Gastroesophageal sphincter (tissue), 4 donors: ENCODE results near the gene SGIP1. TPM values are rescaled to one million over a fixed set of nuclear protein-coding genes. Genes with fewer than 3 reads are reported as not detected.

ENCODE experiments used
- ATAC-seq: fragments of 150-250 bp; one replicate; pipeline ENCODE4 v1.9.1; 2016; ENCODE audit warnings: mild to moderate bottlenecking, moderate library complexity
- H3K27ac ChIP-seq, 4 donors: fragments of 200-600 bp; sonication (generic) in 3 of 4; 1 replicate in 3 of 4; 2 replicates in 1 of 4; pipeline ENCODE4 v1.5.1; 2016 to 2019
- H3K27me3 ChIP-seq: fragments of 200-600 bp; sonication (generic); one replicate; pipeline ENCODE4 v1.5.1; 2019
- H3K36me3 ChIP-seq, 2 donors: fragments of 200-600 bp; sonication (generic); one replicate each; pipeline ENCODE4 v1.5.1; 2019; ENCODE audit warnings: control low read depth in 1 of 2
- H3K4me1 ChIP-seq, 3 donors: fragments of 200-600 bp; sonication (generic); 1 replicate in 2 of 3; 2 replicates in 1 of 3; pipeline ENCODE4 v1.5.1; 2016 to 2019; ENCODE audit warnings: control low read depth in 2 of 3
- H3K4me3 ChIP-seq, 2 donors: fragments of 200-600 bp; sonication (generic); one replicate each; pipeline ENCODE4 v1.5.1; 2019; ENCODE audit warnings: mild to moderate bottlenecking in 1 of 2, moderate library complexity in 1 of 2
- H3K9me3 ChIP-seq, 3 donors: fragments of 200-600 bp; sonication (generic); one replicate each; pipeline ENCODE4 v1.5.1; 2017 to 2019; ENCODE audit warnings: control low read depth in 2 of 3
- EP300 ChIP-seq: sonication (generic); formaldehyde crosslinking; IDR thresholded peaks from one replicate; pipeline ENCODE4 v1.6.1; 2017; ENCODE audit warnings: antibody characterized with exemption, mild to moderate bottlenecking
- POLR2A ChIP-seq, 2 donors: fragments of 450-650 bp; IDR thresholded peaks; one replicate each; pipeline ENCODE4 v1.6.1; 2017; ENCODE audit warnings: antibody characterized with exemption in 2 of 2, mild to moderate bottlenecking in 2 of 2, moderate library complexity in 1 of 2
- POLR2AphosphoS5 ChIP-seq: sonication (generic); formaldehyde crosslinking; IDR thresholded peaks from one replicate; pipeline ENCODE4 v1.6.1; 2017; ENCODE audit warnings: antibody characterized with exemption
- WGBS, 2 donors: methylation state at CpG; one replicate each; pipeline ENCODE4 v1.1.5; 2018; ENCODE audit warnings: low coverage in 1 of 2; 5-methylcytosine and 5-hydroxymethylcytosine counted together
- total RNA-seq, 4 donors: library from RNA; depleted of rRNA; stranded (reverse); fragments of >200 nt; gene quantifications; one replicate each; pipeline ENCODE4 v1.1.0, GENCODE V29; 2016
- TF ChIP-seq, protein P1 (sequence below), 4 experiments: fragments of 200-600 bp in 2 of 4; fragments of 450-650 bp in 2 of 4; sonication (generic) in 1 of 4; IDR thresholded peaks; one replicate each; pipeline ENCODE4 v1.5.1; 2017 to 2019; ENCODE audit warnings: antibody characterized with exemption in 4 of 4, mild to moderate bottlenecking in 2 of 4, moderate library complexity in 2 of 4

SGIP1 gene
- total RNA-seq, 4 donors from 2014 or later = 6.5 to 14.0 (median 10.7) TPM

DNA sequence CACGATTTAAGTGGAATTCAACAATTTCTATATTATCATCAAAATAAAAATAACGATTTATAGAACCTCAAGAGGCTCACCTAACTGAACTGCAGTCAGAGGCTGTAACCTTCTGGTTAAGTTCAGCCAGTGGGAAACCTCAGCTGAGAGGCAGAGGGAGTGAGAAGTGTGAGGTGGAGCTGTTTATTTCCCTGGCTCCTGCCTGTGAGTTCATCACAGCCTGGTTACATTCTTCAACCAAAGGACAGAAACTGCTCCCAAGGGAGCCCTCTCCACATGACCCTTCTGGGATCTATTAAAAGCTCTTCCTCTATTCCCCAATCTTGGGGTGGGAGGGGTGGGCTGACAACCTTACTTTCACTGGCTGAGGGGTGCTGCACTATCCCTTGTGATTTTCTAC is 240.5 kb downstream of the SGIP1 start:
- Histone ChIP-seq H3K4me1 (no peaks in the 10 kb centered on the region), H3K27me3 (no peaks in the 10 kb centered on the region), H3K27ac (no peak overlapping the region), H3K4me3 (no peak overlapping the region), H3K36me3 (no peaks in the 10 kb centered on the region), H3K9me3 (no peaks in the 10 kb centered on the region)
- TF ChIP-seq, protein P1, sequence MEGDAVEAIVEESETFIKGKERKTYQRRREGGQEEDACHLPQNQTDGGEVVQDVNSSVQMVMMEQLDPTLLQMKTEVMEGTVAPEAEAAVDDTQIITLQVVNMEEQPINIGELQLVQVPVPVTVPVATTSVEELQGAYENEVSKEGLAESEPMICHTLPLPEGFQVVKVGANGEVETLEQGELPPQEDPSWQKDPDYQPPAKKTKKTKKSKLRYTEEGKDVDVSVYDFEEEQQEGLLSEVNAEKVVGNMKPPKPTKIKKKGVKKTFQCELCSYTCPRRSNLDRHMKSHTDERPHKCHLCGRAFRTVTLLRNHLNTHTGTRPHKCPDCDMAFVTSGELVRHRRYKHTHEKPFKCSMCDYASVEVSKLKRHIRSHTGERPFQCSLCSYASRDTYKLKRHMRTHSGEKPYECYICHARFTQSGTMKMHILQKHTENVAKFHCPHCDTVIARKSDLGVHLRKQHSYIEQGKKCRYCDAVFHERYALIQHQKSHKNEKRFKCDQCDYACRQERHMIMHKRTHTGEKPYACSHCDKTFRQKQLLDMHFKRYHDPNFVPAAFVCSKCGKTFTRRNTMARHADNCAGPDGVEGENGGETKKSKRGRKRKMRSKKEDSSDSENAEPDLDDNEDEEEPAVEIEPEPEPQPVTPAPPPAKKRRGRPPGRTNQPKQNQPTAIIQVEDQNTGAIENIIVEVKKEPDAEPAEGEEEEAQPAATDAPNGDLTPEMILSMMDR (IDR thresholded peaks at IDR 0.05) = no peak
- TF ChIP-seq EP300 (no peak), POLR2A (IDR thresholded peaks at IDR 0.05) (no peak), POLR2AphosphoS5 (no peak)
- no peak for ATAC-seq
- 79 to 80% methylated on average over 1 to 2 of the region's 2 CpGs for WGBS, 2 donors

DNA sequence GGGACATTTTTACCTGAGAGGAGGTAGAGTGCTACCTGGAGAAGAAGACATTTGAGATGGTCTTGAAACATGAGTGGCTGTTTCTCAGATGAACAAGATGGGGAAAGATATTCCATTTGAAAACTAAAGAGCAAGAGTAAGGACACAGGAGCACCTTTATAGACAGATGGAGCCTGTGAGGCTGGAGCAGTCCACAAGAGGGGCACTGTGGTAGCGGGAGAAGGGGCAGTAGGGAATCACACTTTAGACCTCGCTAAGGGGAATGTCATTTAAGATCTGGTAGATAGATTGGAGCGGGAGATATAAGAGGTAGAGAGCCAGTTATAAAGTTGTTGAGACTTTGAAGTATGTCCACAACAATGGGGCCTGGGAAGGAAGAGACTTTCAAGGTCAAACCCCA is 241.7 kb downstream of the SGIP1 start:
- WGBS, 2 donors = 96 to 100% methylated on average over 2 to 3 of the region's 3 CpGs
- Histone ChIP-seq H3K4me1 (no peaks in the 10 kb centered on the region), H3K27ac (no peak overlapping the region), H3K36me3 (no peaks in the 10 kb centered on the region), H3K4me3 (no peak overlapping the region), H3K27me3 (no peaks in the 10 kb centered on the region), H3K9me3 (peaks cover 0 to 7% (median 0%) of the 10 kb centered on the region in 3 donors)
- TF ChIP-seq, protein P1 (IDR thresholded peaks at IDR 0.05) = no peak
- TF ChIP-seq POLR2AphosphoS5 (no peak), POLR2A (IDR thresholded peaks at IDR 0.05) (no peak), EP300 (no peak)
- ATAC-seq = no peak

DNA sequence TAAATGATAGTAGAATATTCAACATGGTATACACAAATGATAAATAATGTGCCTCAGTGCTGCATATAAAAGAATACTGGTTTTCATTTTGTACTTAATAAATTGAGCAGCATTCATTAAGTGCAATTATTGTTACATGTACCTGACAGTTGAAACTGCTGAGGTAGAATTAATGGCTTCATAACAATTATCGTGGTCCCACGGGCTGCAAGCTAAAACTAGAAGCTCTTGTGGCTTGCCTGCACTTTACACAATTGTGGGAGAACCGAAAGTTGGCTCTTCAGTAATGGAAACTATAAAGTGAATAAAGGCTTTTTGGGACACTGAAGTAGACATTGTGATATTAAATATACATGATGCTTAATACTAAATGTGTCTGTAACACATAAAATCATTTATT is 243.9 kb downstream of the SGIP1 start:
- no peak overlapping the region for H3K27ac ChIP-seq
- no peaks in the 10 kb centered on the region for H3K27me3 ChIP-seq
- H3K9me3 ChIP-seq = peaks cover 0 to 7% (median 0%) of the 10 kb centered on the region in 3 donors
- 15 to 61% methylated on average over 3 of the region's 3 CpGs for WGBS, 2 donors
- no peaks in the 10 kb centered on the region for H3K4me1 ChIP-seq
- TF ChIP-seq EP300 (no peak), POLR2AphosphoS5 (no peak), POLR2A (IDR thresholded peaks at IDR 0.05) (no peak)
- TF ChIP-seq, protein P1 (IDR thresholded peaks at IDR 0.05) = no peak
- no peaks in the 10 kb centered on the region for H3K36me3 ChIP-seq
- ATAC-seq = no peak
- H3K4me3 ChIP-seq = no peak overlapping the region

DNA sequence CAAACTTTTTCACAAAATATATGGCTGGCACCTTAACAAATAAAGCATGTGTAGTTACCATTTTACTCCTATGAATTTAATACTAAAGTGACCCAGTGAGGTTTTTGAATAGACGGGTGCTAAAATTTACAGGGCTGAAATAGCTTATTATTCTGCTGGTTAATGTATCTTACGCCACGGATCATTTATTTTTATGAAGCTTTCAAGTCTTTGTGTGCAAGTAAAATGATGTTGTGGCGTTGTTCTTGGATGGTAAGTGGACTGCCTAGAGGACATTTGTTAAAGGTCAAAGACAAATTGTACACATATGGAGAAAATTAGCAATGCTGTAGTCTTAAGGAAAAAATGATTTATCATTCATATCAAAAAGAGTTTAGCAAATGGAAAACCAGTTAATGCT is 244.3 kb downstream of the SGIP1 start:
- H3K4me1 ChIP-seq = no peaks in the 10 kb centered on the region
- no peak for TF ChIP-seq POLR2AphosphoS5
- no peak overlapping the region for H3K4me3 ChIP-seq
- no peaks in the 10 kb centered on the region for H3K36me3 ChIP-seq
- no peak overlapping the region for H3K27ac ChIP-seq
- ATAC-seq = no peak
- WGBS, 2 donors = 27 to 28% methylated on average over 4 of the region's 4 CpGs
- H3K9me3 ChIP-seq = peaks cover 0 to 7% (median 0%) of the 10 kb centered on the region in 3 donors
- no peaks in the 10 kb centered on the region for H3K27me3 ChIP-seq

DNA sequence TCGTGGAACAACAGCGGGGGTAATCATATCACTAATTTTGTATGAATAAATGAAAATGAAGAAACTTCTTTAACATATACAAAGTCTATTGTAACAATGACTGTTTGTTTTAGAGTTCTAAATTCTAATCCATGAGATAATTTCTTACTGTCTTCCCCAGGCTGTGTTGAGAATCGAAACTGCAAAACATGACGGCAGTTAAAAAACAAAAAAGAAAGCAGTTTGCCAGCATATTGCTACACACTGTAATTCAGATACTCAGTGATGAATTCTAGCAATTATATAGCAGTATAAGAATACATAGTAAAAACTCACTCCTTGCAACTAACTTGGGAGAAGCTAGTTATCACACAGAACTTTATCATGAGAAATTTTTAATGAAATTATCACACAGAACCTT is 245.0 kb downstream of the SGIP1 start:
- no peaks in the 10 kb centered on the region for H3K4me1 ChIP-seq
- no peak for ATAC-seq
- H3K4me3 ChIP-seq = no peak overlapping the region
- no peaks in the 10 kb centered on the region for H3K27me3 ChIP-seq
- H3K27ac ChIP-seq = no peak overlapping the region
- TF ChIP-seq EP300 = no peak
- no peak for TF ChIP-seq POLR2A (IDR thresholded peaks at IDR 0.05)
- TF ChIP-seq, protein P1 (IDR thresholded peaks at IDR 0.05) = no peak
- TF ChIP-seq POLR2AphosphoS5 = no peak
- H3K9me3 ChIP-seq = peaks cover 0 to 7% (median 0%) of the 10 kb centered on the region in 3 donors
- 39 to 52% methylated on average over 2 to 4 of the region's 4 CpGs for WGBS, 2 donors
- H3K36me3 ChIP-seq = no peaks in the 10 kb centered on the region
